K562 (cell line): ENCODE results near the gene ICE2.

ENCODE experiments used
- CBX1 ChIP-seq: sonication (generic); IDR thresholded peaks from 2 replicates; pipeline ENCODE4 v1.6.1; 2016; ENCODE audit warnings: antibody characterized with exemption, low read depth, mild to moderate bottlenecking
- DIDO1 ChIP-seq: fragments of 450-650 bp; IDR thresholded peaks from 2 replicates; pipeline ENCODE4 v1.6.1; 2016; ENCODE audit warnings: low read depth, missing biosample characterization, missing genetic modification characterization
- HMG20B ChIP-seq: fragments of 250-450 bp; sonication (Bioruptor Pico); IDR thresholded peaks from 2 replicates; pipeline ENCODE4 v1.5.0; 2021; ENCODE audit warnings: mild to moderate bottlenecking
- JUN ChIP-seq, 2 experiments: sonication (generic) in 1 of 2; formaldehyde crosslinking in 1 of 2; IDR thresholded peaks; 2 replicates each; pipeline versions ENCODE4 v1.6.1 to v1.8.0; 2012 to 2022; ENCODE audit warnings: borderline replicate concordance in 2 of 2, mild to moderate bottlenecking in 2 of 2, improper control_type of control experiment in 1 of 2, low read depth in 1 of 2, low read length in 1 of 2, missing genetic modification reagents in 1 of 2
- JUNB ChIP-seq: fragments of 450-650 bp; formaldehyde crosslinking; conservative IDR thresholded peaks from 2 replicates; pipeline ENCODE4 v1.4.0; 2020; ENCODE audit warnings: mild to moderate bottlenecking
- PKNOX1 ChIP-seq: fragments of 450-650 bp; IDR thresholded peaks from 2 replicates; pipeline ENCODE4 v1.6.1; 2016
- POU5F1 ChIP-seq: fragments of 150-350 bp; IDR thresholded peaks from 2 replicates; pipeline ENCODE4 v1.6.1; 2014; ENCODE audit warnings: borderline replicate concordance, low read length, low read depth, mild to moderate bottlenecking; ENCODE audit not compliant: partially characterized antibody
- RERE ChIP-seq: sonication (generic); formaldehyde crosslinking; IDR thresholded peaks from 2 replicates; pipeline ENCODE4 v1.8.0; 2023; ENCODE audit warnings: missing genetic modification reagents, mild to moderate bottlenecking, borderline replicate concordance
- SP2 ChIP-seq: IDR thresholded peaks from 2 replicates; pipeline ENCODE4 v1.6.1; 2011; ENCODE audit warnings: mild to moderate bottlenecking, low read depth, low read length, moderate library complexity; ENCODE audit not compliant: poor library complexity, severe bottlenecking; ENCODE audit errors: extremely low read depth
- TAF15 ChIP-seq: fragments of 200-400 bp; formaldehyde crosslinking; IDR thresholded peaks from 2 replicates; pipeline ENCODE4 v1.6.1; 2017; ENCODE audit warnings: mild to moderate bottlenecking, low read depth, low read length, moderate library complexity
- TCF7L2 ChIP-seq: fragments of 150-350 bp; IDR thresholded peaks from 2 replicates; pipeline ENCODE4 v1.6.1; 2016; ENCODE audit warnings: low read depth, mild to moderate bottlenecking, low read length, moderate library complexity
- ZBTB11 ChIP-seq, 3 experiments: fragments of 200-800 bp in 1 of 3; fragments of 250-450 bp in 1 of 3; fragments of 450-650 bp in 1 of 3; sonication (Bioruptor Pico) in 1 of 3; sonication (Bioruptor generic) in 1 of 3; formaldehyde crosslinking in 1 of 3; IDR thresholded peaks; 2 replicates each; pipeline versions ENCODE4 v1.6.1 to v1.8.0; 2016 to 2022; ENCODE audit warnings: mild to moderate bottlenecking in 2 of 3, missing genetic modification characterization in 2 of 3, missing compliant biosample characterization in 1 of 3, moderate library complexity in 1 of 3
- ZNF408 ChIP-seq: fragments of 250-450 bp; sonication (Bioruptor Pico); IDR thresholded peaks from 2 replicates; pipeline ENCODE4 v1.4.0; 2020; ENCODE audit warnings: low read depth, mild to moderate bottlenecking, moderate library complexity

- TF ChIP-seq POU5F1 = no peak
- TF ChIP-seq ZBTB11 (CRISPR knock-in tag; IDR thresholded peaks at IDR 0.05) = no peak
- TF ChIP-seq DIDO1 (tag) = no peak
- no peak for TF ChIP-seq SP2
- TF ChIP-seq CBX1 = no peak
- no peak for TF ChIP-seq ZNF408 (CRISPR knock-in tag)
- TF ChIP-seq RERE (CRISPR knock-in tag) = no peak
- no peak for TF ChIP-seq HMG20B (CRISPR knock-in tag)
- no peak for TF ChIP-seq TCF7L2
- no peak for TF ChIP-seq JUN (IDR thresholded peaks at IDR 0.05; ENCODE audit: borderline replicate concordance, low read depth, low read length)
- no peak for TF ChIP-seq JUN (CRISPR knock-in tag; IDR thresholded peaks at IDR 0.05; ENCODE audit: borderline replicate concordance)
- no peak for TF ChIP-seq TAF15
- no peak for TF ChIP-seq PKNOX1
- TF ChIP-seq JUNB = no peak
These were observed 48.5 kb upstream of the ICE2 start for GRCh38 chr15:60527456-60527855.
